IgD-negative memory B cell (primary cell): Measurements from ENCODE around the gene PDE6A. TPM values are rescaled to one million over a fixed set of nuclear protein-coding genes. Genes with fewer than 3 reads are reported as not detected.

Experiments used
- H3K27ac Mint-ChIP-seq, 3 donors: one replicate each; pipeline ENCODE4 v1.8.0; 2020 to 2022; ENCODE audit warnings: mild to moderate bottlenecking in 3 of 3, mixed read lengths in 3 of 3, moderate library complexity in 1 of 3
- H3K27me3 Mint-ChIP-seq: one replicate; pipeline ENCODE4 v1.8.0; 2021; ENCODE audit warnings: mixed read lengths
- H3K36me3 Mint-ChIP-seq: one replicate; pipeline ENCODE4 v1.8.0; 2020; ENCODE audit warnings: mild to moderate bottlenecking, mixed read lengths
- H3K4me1 Mint-ChIP-seq, 3 donors: one replicate each; pipeline ENCODE4 v1.8.0; 2020 to 2022; ENCODE audit warnings: mixed read lengths in 3 of 3, mild to moderate bottlenecking in 1 of 3
- H3K4me3 Mint-ChIP-seq, 4 donors: one replicate each; pipeline ENCODE4 v1.8.0; 2020 to 2022; ENCODE audit warnings: mild to moderate bottlenecking in 4 of 4, mixed read lengths in 4 of 4, moderate library complexity in 3 of 4
- H3K9me3 Mint-ChIP-seq, 3 donors: one replicate each; pipeline ENCODE4 v1.8.0; 2020 to 2021; ENCODE audit warnings: mixed read lengths in 3 of 3, mild to moderate bottlenecking in 1 of 3
- polyA plus RNA-seq: library from polyadenylated mRNA; unstranded; fragments of 300-500 nt; fragmentation: Illumina TruSeq; gene quantifications from one replicate; pipeline ENCODE4 v1.2.3, GENCODE V29; 2021

The PDE6A gene
- polyA plus RNA-seq, 1 donor from 2014 or later = 0.05 TPM

GRCh38 chr5:149808264-149808982, 136.2 kb downstream of the PDE6A start:
- Mint-ChIP-seq H3K27me3 (no peaks in the 10 kb centered on the region), H3K4me1 (peaks cover 8 to 27% (median 8%) of the 10 kb centered on the region in 3 donors), H3K27ac (no peak overlapping the region), H3K4me3 (no peak overlapping the region), H3K36me3 (peaks cover 2% of the 10 kb centered on the region), H3K9me3 (no peaks in the 10 kb centered on the region)

Other genes with a start within 250 kb of the PDE6A start
- gene PPARGC1B, start 214.5 kb downstream of the PDE6A start, polyA plus RNA-seq = 10.9 TPM
- gene SLC26A2, start 16.0 kb upstream of the PDE6A start, polyA plus RNA-seq = 2.3 TPM
- 1.8 TPM for gene TIGD6, start 55.9 kb upstream of the PDE6A start, polyA plus RNA-seq
- gene HMGXB3, start 55.9 kb upstream of the PDE6A start, polyA plus RNA-seq = 15.4 TPM
- gene CSF1R, start 141.8 kb upstream of the PDE6A start, polyA plus RNA-seq = 0.10 TPM
- gene PDGFRB, start 211.1 kb upstream of the PDE6A start, polyA plus RNA-seq = 0.45 TPM
- not detected for gene CDX1, start 222.0 kb upstream of the PDE6A start, polyA plus RNA-seq
- not detected for gene SLC6A7, start 245.3 kb upstream of the PDE6A start, polyA plus RNA-seq